K562 (cell line): ENCODE data around the gene LY6G6D. TPM values are rescaled to one million over a fixed set of nuclear protein-coding genes. Genes with fewer than 3 reads are reported as not detected.

Source experiments
- EHMT2 ChIP-seq: fragments of 450-650 bp; IDR thresholded peaks from 2 replicates; pipeline ENCODE4 v1.6.1; 2018; ENCODE audit warnings: antibody characterized with exemption
- HDAC1 ChIP-seq, 2 experiments: fragments of 450-650 bp; IDR thresholded peaks; 2 replicates each; pipeline ENCODE4 v1.6.1; 2016 to 2017; ENCODE audit warnings: inconsistent platforms in 1 of 2, mild to moderate bottlenecking in 1 of 2, moderate library complexity in 1 of 2
- MTA3 ChIP-seq: fragments of 450-650 bp; formaldehyde crosslinking; IDR thresholded peaks from 2 replicates; pipeline ENCODE4 v1.6.1; 2017; ENCODE audit warnings: mild to moderate bottlenecking, borderline replicate concordance
- NFIC ChIP-seq: fragments of 450-650 bp; IDR thresholded peaks from 2 replicates; pipeline ENCODE4 v1.6.1; 2017; ENCODE audit warnings: mild to moderate bottlenecking, inconsistent platforms
- ZC3H8 ChIP-seq: fragments of 450-650 bp; IDR thresholded peaks from 2 replicates; pipeline ENCODE4 v1.6.1; 2017
- polyA plus RNA-seq, 8 experiments: library from polyadenylated mRNA; depleted of rRNA in 4 of 8; stranded (reverse) in 5 of 8; unstranded in 3 of 8; fragments of >200 nt; fragmentation: Nextera tagmentation in 2 of 8; fragmentation: Illumina TruSeq in 1 of 8; extraction: Ambion mirVana in 2 of 8; extraction: Trizol in 1 of 8; gene quantifications; 2 replicates each; pipeline versions ENCODE4 v1.2.1 to v1.2.3, GENCODE V29; 2011 to 2014; ENCODE audit warnings: inconsistent platforms in 1 of 8, missing spikeins in 1 of 8
- total RNA-seq, 7 experiments: library from RNA; depleted of rRNA in 6 of 7; stranded (reverse); fragments of >200 nt in 6 of 7; fragmentation: Illumina TruSeq in 2 of 7; extraction: Trizol in 2 of 7; gene quantifications; 2 replicates each; pipeline versions ENCODE4 v1.2.1 to v1.2.3, GENCODE V29; 2011 to 2021; ENCODE audit warnings: low replicate concordance in 1 of 7
- TF ChIP-seq, protein P1 (sequence below): IDR thresholded peaks from 3 replicates; pipeline ENCODE4 v1.6.1; 2011; ENCODE audit warnings: borderline replicate concordance, mild to moderate bottlenecking; ENCODE audit not compliant: insufficient read length, insufficient read depth
- TF ChIP-seq, protein P2 (sequence below), 2 experiments: fragments of 450-650 bp; IDR thresholded peaks; 2 replicates each; pipeline ENCODE4 v1.6.1; 2016; ENCODE audit warnings: mild to moderate bottlenecking in 2 of 2, borderline replicate concordance in 1 of 2, low read depth in 1 of 2, moderate library complexity in 1 of 2
- TF ChIP-seq, protein P3 (sequence below), 2 experiments: fragments of 450-650 bp; IDR thresholded peaks; 2 replicates each; pipeline ENCODE4 v1.6.1; 2016
- TF ChIP-seq, protein P4 (sequence below): fragments of 250-450 bp; sonication (Bioruptor Pico); IDR thresholded peaks from 2 replicates; pipeline ENCODE4 v1.5.0; 2021; ENCODE audit warnings: mild to moderate bottlenecking, moderate library complexity
- TF ChIP-seq, protein P5 (sequence below): fragments of 150-350 bp; conservative IDR thresholded peaks from 2 replicates; pipeline ENCODE4 v1.6.1; 2014; ENCODE audit warnings: low read length

LY6G6D gene
- total and polyA plus RNA-seq, 9 of the 15 experiments (the other 6 are each of a cell fraction or from before 2014, with no cell fraction given), result 0.30 to 0.38 TPM; not detected in 7

DNA sequence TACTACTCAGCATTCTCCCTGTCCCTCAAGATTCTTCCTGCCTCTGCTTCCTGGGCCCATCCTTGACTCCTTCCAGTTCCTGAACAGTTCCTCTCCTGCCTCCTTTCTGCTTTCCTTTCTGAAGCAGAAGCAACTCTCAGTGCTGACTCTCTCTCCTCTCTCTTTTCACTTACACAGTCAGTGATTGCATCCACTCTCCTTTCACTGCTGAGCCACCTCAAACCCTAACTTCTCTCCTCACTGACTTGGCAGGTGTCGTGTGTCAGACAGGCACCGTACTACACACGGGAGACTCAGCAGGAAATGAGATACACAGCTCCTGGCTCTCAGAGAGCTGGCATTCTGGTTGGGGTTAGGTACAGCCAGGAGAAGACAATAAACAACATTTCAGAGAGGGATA is 17.6 kb upstream of the LY6G6D start (continued):
- TF ChIP-seq, protein P1, sequence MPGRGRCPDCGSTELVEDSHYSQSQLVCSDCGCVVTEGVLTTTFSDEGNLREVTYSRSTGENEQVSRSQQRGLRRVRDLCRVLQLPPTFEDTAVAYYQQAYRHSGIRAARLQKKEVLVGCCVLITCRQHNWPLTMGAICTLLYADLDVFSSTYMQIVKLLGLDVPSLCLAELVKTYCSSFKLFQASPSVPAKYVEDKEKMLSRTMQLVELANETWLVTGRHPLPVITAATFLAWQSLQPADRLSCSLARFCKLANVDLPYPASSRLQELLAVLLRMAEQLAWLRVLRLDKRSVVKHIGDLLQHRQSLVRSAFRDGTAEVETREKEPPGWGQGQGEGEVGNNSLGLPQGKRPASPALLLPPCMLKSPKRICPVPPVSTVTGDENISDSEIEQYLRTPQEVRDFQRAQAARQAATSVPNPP, result no peak
- TF ChIP-seq NFIC (0 out of 2 replicates have a peak, but pooled peaks have one; percentile 6), MTA3 (no peak), ZC3H8 (no peak), EHMT2 (0 out of 2 replicates have a peak, but pooled peaks have one; percentile 22), HDAC1 (IDR thresholded peaks at IDR 0.05) (peak in 1 of 2 experiments; percentile 52; a peak in 2 of 4 replicates)
- TF ChIP-seq, protein P2, sequence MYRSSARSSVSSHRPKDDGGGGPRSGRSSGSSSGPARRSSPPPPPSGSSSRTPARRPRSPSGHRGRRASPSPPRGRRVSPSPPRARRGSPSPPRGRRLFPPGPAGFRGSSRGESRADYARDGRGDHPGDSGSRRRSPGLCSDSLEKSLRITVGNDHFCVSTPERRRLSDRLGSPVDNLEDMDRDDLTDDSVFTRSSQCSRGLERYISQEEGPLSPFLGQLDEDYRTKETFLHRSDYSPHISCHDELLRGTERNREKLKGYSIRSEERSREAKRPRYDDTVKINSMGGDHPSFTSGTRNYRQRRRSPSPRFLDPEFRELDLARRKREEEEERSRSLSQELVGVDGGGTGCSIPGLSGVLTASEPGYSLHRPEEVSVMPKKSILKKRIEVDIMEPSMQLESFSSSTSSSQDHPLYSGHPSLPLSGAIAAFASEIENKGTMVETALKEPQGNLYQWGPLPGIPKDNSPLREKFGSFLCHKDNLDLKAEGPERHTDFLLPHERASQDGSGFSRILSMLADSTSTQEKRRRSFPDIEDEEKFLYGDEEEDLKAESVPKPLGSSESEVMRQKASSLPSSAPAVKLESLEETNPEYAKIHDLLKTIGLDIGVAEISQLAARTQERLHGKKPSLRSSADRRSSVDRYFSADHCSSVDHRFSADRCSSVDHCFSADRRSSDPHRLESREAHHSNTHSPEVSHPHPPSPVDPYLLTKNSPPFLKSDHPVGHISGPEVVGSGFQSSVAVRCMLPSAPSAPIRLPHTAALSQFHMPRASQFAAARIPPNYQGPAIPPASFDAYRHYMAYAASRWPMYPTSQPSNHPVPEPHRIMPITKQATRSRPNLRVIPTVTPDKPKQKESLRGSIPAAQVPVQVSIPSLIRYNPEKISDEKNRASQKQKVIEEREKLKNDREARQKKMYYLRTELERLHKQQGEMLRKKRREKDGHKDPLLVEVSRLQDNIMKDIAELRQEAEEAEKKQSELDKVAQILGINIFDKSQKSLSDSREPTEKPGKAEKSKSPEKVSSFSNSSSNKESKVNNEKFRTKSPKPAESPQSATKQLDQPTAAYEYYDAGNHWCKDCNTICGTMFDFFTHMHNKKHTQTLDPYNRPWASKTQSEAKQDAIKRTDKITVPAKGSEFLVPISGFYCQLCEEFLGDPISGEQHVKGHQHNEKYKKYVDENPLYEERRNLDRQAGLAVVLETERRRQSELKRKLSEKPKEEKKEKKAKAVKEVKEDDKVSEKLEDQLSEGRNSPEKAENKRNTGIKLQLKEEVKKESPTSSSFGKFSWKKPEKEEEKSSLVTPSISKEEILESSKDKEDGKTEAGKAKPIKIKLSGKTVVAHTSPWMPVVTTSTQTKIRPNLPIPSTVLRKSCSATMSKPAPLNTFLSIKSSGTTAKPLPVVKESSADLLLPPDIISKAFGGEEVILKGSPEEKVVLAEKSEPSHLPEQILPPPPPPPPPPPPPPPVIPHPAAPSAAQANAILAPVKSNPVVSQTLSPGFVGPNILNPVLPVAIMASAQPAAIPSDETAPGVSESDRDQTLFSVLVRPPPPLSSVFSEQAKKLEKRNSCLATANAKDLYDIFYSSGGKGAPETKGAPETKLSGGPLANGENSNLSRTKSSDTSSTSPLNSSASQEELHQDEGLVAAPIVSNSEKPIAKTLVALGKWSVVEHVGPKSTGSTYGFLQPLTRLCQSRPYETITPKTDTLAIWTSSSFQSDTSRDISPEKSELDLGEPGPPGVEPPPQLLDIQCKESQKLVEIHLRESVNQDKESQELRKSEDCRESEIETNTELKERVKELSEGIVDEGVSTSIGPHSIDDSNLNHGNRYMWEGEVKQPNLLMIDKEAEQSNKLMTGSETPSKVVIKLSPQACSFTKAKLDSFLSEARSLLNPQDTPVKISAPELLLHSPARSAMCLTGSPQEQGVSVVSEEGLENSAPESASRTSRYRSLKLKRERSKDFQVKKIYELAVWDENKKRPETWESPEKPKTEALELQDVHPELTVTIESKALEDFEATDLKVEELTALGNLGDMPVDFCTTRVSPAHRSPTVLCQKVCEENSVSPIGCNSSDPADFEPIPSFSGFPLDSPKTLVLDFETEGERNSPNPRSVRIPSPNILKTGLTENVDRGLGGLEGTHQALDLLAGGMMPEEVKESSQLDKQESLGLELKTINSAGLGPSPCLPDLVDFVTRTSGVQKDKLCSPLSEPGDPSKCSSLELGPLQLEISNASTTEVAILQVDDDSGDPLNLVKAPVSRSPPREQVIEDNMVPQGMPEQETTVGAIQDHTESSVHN (IDR thresholded peaks at IDR 0.05; ENCODE audit: borderline replicate concordance in 1 of 2, low read depth in 1 of 2), result peak in 1 of 2 experiments; percentile 16; a peak in 1 of 4 replicates
- TF ChIP-seq, protein P3, sequence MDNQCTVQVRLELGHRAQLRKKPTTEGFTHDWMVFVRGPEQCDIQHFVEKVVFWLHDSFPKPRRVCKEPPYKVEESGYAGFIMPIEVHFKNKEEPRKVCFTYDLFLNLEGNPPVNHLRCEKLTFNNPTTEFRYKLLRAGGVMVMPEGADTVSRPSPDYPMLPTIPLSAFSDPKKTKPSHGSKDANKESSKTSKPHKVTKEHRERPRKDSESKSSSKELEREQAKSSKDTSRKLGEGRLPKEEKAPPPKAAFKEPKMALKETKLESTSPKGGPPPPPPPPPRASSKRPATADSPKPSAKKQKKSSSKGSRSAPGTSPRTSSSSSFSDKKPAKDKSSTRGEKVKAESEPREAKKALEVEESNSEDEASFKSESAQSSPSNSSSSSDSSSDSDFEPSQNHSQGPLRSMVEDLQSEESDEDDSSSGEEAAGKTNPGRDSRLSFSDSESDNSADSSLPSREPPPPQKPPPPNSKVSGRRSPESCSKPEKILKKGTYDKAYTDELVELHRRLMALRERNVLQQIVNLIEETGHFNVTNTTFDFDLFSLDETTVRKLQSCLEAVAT (IDR thresholded peaks at IDR 0.05), result no peak
- TF ChIP-seq, protein P4, sequence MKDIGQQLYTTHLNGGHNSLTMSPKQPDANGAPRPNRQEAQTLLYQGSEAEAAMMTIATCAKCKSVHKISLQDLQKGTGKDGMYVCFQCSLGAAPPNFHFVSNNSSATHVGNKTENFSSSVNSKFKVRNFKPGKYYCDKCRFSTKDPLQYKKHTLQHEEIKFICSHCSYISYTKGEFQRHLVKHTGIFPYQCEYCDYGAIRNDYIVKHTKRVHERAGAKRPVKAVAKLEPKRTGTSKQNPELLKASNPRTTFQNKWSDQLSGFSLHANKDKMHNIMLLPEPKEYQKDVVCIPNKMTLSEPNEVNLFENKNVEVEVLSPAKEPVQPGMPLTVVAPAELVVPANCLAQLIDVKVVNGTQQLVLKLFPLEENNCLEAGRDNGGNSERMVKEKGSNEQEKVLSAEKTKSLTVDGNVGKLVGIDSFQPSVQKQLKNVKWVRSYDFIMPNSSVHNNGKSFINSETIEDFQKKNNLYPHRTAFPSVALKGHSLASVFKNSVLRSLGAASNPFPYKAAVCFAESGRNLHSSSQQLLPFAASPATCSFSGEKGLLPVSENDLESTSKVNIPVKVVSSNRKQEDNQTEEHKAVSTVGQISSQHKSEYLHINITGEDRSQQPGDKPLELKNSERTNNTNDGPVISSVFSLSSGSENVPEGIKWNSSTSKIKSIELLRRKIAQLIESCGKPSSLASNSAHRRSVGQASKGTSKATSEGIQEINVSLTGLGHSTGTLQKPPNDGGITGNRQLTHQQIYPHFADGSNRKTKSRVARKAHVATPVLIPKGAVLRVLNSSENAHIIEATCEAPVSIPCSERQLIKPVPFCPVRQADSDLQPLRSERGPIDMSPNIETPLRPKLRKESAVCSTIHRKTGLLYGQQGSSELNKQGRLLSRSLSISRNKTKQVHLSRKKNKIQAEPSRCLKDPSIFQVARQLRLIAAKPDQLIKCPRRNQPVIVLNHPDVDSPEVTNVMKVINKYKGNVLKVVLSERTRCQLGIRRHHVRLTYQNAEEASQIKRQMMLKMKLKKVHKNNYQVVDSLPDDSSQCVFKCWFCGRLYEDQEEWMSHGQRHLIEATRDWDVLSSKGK (CRISPR knock-in tag), result no peak
- TF ChIP-seq, protein P5, sequence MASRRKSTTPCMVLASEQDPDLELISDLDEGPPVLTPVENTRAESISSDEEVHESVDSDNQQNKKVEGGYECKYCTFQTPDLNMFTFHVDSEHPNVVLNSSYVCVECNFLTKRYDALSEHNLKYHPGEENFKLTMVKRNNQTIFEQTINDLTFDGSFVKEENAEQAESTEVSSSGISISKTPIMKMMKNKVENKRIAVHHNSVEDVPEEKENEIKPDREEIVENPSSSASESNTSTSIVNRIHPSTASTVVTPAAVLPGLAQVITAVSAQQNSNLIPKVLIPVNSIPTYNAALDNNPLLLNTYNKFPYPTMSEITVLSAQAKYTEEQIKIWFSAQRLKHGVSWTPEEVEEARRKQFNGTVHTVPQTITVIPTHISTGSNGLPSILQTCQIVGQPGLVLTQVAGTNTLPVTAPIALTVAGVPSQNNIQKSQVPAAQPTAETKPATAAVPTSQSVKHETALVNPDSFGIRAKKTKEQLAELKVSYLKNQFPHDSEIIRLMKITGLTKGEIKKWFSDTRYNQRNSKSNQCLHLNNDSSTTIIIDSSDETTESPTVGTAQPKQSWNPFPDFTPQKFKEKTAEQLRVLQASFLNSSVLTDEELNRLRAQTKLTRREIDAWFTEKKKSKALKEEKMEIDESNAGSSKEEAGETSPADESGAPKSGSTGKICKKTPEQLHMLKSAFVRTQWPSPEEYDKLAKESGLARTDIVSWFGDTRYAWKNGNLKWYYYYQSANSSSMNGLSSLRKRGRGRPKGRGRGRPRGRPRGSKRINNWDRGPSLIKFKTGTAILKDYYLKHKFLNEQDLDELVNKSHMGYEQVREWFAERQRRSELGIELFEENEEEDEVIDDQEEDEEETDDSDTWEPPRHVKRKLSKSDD, result no peak
